Ascending aorta (tissue), 2 donors: ENCODE results near the gene PDE6B. TPM values are rescaled to one million over a fixed set of nuclear protein-coding genes. Genes with fewer than 3 reads are reported as not detected.
"Not testable (repeated sequence)": the region's sequence is repeated elsewhere in the genome, so short reads cannot be mapped to it uniquely, and the experiment has no call there.

Experiments used
- DNase-seq, 2 donors: peaks; one replicate each; pipeline ENCODE4 v3.0.0-alpha.2; 2019; ENCODE audit warnings: low spot score in 2 of 2
- H3K27ac ChIP-seq, 2 donors: fragments of 200-600 bp; sonication (generic); one replicate each; pipeline ENCODE4 v1.5.1; 2016 to 2017; ENCODE audit warnings: mild to moderate bottlenecking in 1 of 2
- H3K27me3 ChIP-seq: fragments of 200-600 bp; sonication (generic); one replicate; pipeline ENCODE4 v1.5.1; 2017
- H3K36me3 ChIP-seq, 2 donors: fragments of 200-600 bp; sonication (generic); one replicate each; pipeline ENCODE4 v1.5.1; 2016
- H3K4me1 ChIP-seq, 2 donors: fragments of 200-600 bp; sonication (generic); one replicate each; pipeline ENCODE4 v1.5.1; 2016 to 2017; ENCODE audit warnings: mild to moderate bottlenecking in 1 of 2
- H3K4me3 ChIP-seq, 2 donors: fragments of 200-600 bp; sonication (generic); one replicate each; pipeline ENCODE4 v1.5.1; 2016 to 2017; ENCODE audit warnings: mild to moderate bottlenecking in 1 of 2
- H3K9me3 ChIP-seq, 2 donors: fragments of 200-600 bp; sonication (generic); one replicate each; pipeline ENCODE4 v1.5.1; 2016
- intact Hi-C: fragments of 100-400 bp; cut with DNase I; formaldehyde crosslinking; loops from one replicate; pipeline ENCODE4 v1.15.1; 2023
- total RNA-seq: library from RNA; depleted of rRNA; stranded (reverse); fragments of >200 nt; gene quantifications from one replicate; pipeline ENCODE4 v1.1.0, GENCODE V29; 2016
- TF ChIP-seq, protein P1 (sequence below), 3 experiments: fragments of 200-600 bp in 2 of 3; fragments of 450-650 bp in 1 of 3; sonication (generic) in 2 of 3; IDR thresholded peaks; one replicate each; pipeline ENCODE4 v1.5.1; 2016 to 2019; ENCODE audit warnings: antibody characterized with exemption in 3 of 3, mild to moderate bottlenecking in 1 of 3, moderate library complexity in 1 of 3

Gene PDE6B
- total RNA-seq, 1 donor from 2014 or later = not detected

DNA sequence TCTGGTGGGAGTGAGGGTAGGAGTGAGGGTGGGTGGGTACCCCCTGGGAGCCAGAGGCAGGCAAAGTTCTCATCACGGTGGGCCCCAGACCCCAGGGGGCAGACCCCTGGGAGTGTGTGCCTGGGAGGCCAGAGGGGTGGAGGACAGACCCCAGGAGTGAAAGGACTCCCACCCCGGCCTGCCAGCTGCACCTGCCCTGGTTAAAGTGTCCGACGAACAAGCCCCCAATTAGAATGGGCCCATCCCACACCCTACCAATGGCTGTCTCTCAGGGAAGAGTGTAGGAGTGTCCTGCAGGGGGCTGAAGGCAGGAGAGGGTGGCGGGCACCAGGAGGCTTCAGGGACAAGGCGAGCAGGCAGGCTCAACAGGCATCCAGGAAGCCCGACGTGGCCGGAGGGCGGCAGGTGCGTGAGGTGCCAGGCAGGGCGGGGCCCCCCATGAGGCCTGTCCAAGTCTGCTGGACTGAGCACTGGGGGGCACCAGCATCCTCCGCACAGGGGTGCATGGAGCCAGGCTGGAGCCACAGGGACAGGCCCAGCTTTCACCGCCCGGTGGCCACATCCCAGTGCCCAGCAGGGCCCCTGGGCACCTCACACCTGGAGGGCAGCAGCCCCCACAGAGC, 8.7 kb downstream of the PDE6B start:
- Histone ChIP-seq H3K27me3 (no peaks in the 10 kb centered on the region), H3K27ac (no peak overlapping the region), H3K4me3 (no peak overlapping the region), H3K4me1 (no peaks in the 10 kb centered on the region), H3K36me3 (no peaks in the 10 kb centered on the region), H3K9me3 (no peaks in the 10 kb centered on the region)
- intact Hi-C loops = no loop called here
- TF ChIP-seq, protein P1, sequence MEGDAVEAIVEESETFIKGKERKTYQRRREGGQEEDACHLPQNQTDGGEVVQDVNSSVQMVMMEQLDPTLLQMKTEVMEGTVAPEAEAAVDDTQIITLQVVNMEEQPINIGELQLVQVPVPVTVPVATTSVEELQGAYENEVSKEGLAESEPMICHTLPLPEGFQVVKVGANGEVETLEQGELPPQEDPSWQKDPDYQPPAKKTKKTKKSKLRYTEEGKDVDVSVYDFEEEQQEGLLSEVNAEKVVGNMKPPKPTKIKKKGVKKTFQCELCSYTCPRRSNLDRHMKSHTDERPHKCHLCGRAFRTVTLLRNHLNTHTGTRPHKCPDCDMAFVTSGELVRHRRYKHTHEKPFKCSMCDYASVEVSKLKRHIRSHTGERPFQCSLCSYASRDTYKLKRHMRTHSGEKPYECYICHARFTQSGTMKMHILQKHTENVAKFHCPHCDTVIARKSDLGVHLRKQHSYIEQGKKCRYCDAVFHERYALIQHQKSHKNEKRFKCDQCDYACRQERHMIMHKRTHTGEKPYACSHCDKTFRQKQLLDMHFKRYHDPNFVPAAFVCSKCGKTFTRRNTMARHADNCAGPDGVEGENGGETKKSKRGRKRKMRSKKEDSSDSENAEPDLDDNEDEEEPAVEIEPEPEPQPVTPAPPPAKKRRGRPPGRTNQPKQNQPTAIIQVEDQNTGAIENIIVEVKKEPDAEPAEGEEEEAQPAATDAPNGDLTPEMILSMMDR (IDR thresholded peaks at IDR 0.05) = no peak
- no peak for DNase-seq

GRCh38 chr4:634599-634985, 9.2 kb downstream of the PDE6B start:
- intact Hi-C loops = no loop called here
- Histone ChIP-seq H3K9me3 (no peaks in the 10 kb centered on the region), H3K27me3 (no peaks in the 10 kb centered on the region), H3K36me3 (no peaks in the 10 kb centered on the region), H3K4me3 (no peak overlapping the region), H3K27ac (no peak overlapping the region), H3K4me1 (no peaks in the 10 kb centered on the region)
- TF ChIP-seq, protein P1 (IDR thresholded peaks at IDR 0.05) = no peak
- no peak for DNase-seq

GRCh38 chr4:635066-635835, 9.9 kb downstream of the PDE6B start:
- H3K9me3 ChIP-seq, DNase-seq, H3K4me1 ChIP-seq, H3K36me3 ChIP-seq, H3K4me3 ChIP-seq, H3K27me3 ChIP-seq, intact Hi-C loops, H3K27ac ChIP-seq: not testable (repeated sequence)

DNA sequence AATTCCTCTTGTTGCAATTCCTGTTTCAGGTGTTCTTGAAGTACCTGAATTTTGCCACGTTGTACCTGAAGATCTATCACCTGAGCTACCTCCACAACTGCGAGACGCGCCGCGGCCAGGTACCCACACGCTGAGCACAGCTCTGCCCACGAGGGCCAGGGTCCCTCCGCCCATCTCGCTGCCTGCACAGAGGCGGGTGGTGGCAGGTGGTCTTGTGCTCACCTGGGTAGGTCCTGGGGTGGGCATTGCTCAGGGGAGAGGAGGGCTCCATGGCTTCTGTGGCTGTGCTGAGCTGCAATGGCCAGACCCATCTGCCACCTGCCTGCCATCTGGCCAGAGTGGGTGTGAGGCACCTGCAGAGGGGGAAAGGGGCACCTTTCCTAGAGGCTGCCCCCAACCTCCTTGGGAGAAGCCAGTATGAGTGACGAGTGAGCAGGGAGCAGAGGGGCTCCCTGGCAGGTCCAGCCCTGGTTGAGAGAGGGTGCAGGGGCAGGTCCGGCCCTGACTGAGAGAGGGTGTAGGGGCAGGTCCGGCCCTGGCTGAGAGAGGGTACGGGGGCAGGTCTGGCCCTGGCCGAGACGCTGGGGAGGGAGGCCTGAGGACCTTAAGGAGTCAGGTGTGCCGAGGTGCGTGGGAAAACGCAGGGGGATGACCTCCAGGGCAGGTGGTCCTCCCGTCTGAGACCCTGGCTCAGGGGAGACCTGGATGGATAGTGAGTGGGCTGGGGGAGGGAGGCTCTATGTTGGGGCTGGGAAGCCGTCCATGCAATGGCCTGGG, 10.7 kb downstream of the PDE6B start:
- TF ChIP-seq, protein P1 (IDR thresholded peaks at IDR 0.05) = no peak
- Histone ChIP-seq H3K4me3 (no peak overlapping the region), H3K27me3 (no peaks in the 10 kb centered on the region), H3K4me1 (no peaks in the 10 kb centered on the region), H3K36me3 (no peaks in the 10 kb centered on the region), H3K9me3 (no peaks in the 10 kb centered on the region), H3K27ac (no peak overlapping the region)
- no peak for DNase-seq
- intact Hi-C loops = no loop called here

DNA sequence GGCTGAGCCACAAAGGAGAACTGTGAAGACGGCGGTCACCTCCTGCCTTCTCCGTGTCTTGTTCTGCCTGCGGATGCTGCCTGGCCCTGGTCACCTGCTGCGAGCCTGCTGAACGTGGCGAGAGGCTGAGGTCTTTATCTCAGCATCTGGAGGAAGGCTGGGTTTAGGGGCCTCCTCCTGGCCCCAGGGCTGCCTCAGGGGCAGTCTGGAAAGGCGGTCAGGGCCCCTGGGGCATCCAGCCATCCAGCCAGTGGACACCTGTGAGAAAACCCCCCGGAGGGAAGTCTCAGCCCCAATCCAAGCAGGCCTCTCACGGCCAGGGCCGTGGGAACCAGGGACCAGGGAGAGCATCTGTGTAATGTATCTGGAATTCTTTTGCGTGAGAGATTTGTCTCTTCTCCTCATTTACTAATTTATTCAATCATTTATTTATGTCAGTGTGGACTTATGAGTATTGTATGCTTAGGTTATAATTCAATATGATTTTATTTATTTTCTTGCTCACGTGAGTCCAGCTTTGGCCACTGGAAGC, 11.3 kb downstream of the PDE6B start:
- TF ChIP-seq, protein P1 (IDR thresholded peaks at IDR 0.05) = no peak
- Histone ChIP-seq H3K27ac (no peak overlapping the region), H3K27me3 (no peaks in the 10 kb centered on the region), H3K4me1 (no peaks in the 10 kb centered on the region), H3K9me3 (no peaks in the 10 kb centered on the region), H3K4me3 (no peak overlapping the region), H3K36me3 (no peaks in the 10 kb centered on the region)
- intact Hi-C loops = no loop called here
- no peak for DNase-seq
